Measurements from ENCODE around the gene ADRA2B. TPM values are rescaled to one million over a fixed set of nuclear protein-coding genes. Genes with fewer than 3 reads are reported as not detected.
A peak's percentile ranks its signal among the peaks of the same experiment; 100 is the strongest.

ADRA2B gene
- total RNA-seq, 4 donors from 2014 or later = 1.3 to 4.9 (median 2.1) TPM

DNA sequence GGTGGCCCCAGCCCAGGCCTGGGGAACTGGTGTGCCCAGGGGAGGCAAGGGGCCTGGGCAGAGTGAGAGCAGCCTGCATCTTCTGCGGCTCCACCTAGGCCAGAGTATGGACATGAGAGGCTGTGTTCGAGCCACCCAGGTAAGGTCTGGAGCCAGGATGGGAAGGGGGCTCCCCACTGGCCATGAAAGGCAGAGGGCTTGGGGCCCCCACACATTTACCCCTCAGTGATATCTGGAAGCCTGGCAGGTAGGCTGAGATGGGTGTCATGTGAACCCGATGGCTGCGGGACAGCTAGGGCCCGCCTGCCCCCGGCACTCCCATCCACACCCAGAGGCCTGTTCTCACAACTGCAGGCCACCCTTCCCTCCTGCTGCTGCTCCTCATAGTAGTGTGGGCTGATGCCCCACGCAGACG, 13.2 kb downstream of the ADRA2B start:
- H3K4me3 ChIP-seq = no peak overlapping the region
- 79 to 100% methylated on average over 2 of the region's 8 CpGs for WGBS, 2 donors (ENCODE audit: low coverage in 1 of 2)
- no peak for ATAC-seq
- peaks cover 0 to 17% (median 5%) of the 10 kb centered on the region in 3 donors for H3K4me1 ChIP-seq
- H3K27ac ChIP-seq = peak overlapping the region in 1 of 4 donors; percentile 25
- H3K9me3 ChIP-seq = peaks cover 0 to 16% (median 0%) of the 10 kb centered on the region in 3 donors
- H3K27me3 ChIP-seq = peaks cover 3% of the 10 kb centered on the region
- TF ChIP-seq, protein P1, sequence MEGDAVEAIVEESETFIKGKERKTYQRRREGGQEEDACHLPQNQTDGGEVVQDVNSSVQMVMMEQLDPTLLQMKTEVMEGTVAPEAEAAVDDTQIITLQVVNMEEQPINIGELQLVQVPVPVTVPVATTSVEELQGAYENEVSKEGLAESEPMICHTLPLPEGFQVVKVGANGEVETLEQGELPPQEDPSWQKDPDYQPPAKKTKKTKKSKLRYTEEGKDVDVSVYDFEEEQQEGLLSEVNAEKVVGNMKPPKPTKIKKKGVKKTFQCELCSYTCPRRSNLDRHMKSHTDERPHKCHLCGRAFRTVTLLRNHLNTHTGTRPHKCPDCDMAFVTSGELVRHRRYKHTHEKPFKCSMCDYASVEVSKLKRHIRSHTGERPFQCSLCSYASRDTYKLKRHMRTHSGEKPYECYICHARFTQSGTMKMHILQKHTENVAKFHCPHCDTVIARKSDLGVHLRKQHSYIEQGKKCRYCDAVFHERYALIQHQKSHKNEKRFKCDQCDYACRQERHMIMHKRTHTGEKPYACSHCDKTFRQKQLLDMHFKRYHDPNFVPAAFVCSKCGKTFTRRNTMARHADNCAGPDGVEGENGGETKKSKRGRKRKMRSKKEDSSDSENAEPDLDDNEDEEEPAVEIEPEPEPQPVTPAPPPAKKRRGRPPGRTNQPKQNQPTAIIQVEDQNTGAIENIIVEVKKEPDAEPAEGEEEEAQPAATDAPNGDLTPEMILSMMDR (IDR thresholded peaks at IDR 0.05) = no peak
- TF ChIP-seq POLR2AphosphoS5 (IDR thresholded peaks at IDR 0.05) (no peak), EP300 (IDR thresholded peaks at IDR 0.05) (no peak), POLR2A (IDR thresholded peaks at IDR 0.05) (no peak)
- no peaks in the 10 kb centered on the region for H3K36me3 ChIP-seq

DNA sequence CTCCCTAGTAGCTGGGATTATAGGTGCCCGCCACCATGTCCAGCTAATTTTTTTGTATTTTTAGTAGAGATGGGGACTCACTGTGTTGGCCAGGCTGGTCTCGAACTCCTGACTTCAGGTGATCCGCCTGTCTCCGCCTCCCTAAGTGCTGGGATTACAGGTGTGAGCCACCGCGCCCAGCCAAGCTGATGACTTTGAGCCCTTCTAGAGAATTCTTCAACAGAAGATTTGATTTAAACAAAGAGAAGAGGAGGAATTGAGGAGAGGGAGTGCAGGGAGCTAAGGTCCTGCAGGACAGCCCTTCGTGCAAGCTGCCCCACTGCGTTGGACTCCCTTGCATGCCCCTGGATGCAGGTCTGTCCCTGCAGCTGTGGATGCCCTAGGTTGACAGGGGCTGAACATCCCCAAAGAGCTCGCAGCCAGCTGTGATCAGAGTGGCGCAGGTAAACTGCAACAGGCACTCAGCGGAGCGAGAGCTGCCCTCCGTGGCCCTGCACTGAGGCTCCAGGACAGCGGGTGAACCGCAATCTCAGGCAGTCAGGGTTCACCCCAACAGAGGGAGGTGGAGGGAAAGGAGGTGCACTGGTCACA, 13.7 kb downstream of the ADRA2B start:
- Histone ChIP-seq H3K27me3 (no peaks in the 10 kb centered on the region), H3K36me3 (no peaks in the 10 kb centered on the region), H3K27ac (peak overlapping the region in 1 of 4 donors; percentile 25), H3K4me3 (no peak overlapping the region), H3K4me1 (peaks cover 0 to 19% (median 6%) of the 10 kb centered on the region in 3 donors), H3K9me3 (peaks cover 0 to 16% (median 0%) of the 10 kb centered on the region in 3 donors)
- TF ChIP-seq, protein P1 (IDR thresholded peaks at IDR 0.05) = no peak
- TF ChIP-seq POLR2AphosphoS5 (IDR thresholded peaks at IDR 0.05) (no peak), POLR2A (IDR thresholded peaks at IDR 0.05) (no peak), EP300 (IDR thresholded peaks at IDR 0.05) (no peak)
- no peak for ATAC-seq
- 100% methylated on average over 1 of the region's 15 CpGs; no CpG with 5 or more reads in 1 of the 2 donors for WGBS, 2 donors (ENCODE audit: low coverage in 1 of 2)

DNA sequence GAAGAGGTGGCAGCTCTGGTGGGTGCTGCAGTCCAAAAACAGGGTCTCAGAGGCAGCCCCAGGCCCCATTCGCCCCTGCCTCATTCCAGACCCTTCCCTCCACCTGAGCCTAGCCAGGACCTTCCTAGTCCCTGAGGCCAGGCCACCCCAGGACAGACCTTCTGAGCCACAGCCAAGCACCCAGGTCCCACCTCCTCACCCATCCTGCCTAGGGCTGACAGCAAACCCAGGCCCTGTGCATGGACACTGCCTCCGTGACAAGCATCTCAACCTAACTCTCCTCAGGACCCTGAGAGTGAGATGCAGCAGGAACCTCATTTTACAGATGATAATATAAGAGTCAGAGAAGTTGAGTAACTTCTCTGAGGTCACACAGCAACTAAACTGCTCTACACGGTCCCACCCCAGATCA, 15.5 kb downstream of the ADRA2B start:
- peaks cover 0 to 13% (median 0%) of the 10 kb centered on the region in 3 donors for H3K9me3 ChIP-seq
- peaks cover 0 to 19% (median 6%) of the 10 kb centered on the region in 3 donors for H3K4me1 ChIP-seq
- no peaks in the 10 kb centered on the region for H3K27me3 ChIP-seq
- WGBS, 2 donors (ENCODE audit: low coverage in 1 of 2) = 88% methylated on average over 1 of the region's 3 CpGs; no CpG with 5 or more reads in 1 of the 2 donors
- H3K27ac ChIP-seq = peak overlapping the region in 1 of 4 donors; percentile 65
- TF ChIP-seq, protein P1 (IDR thresholded peaks at IDR 0.05) = no peak
- TF ChIP-seq EP300 (IDR thresholded peaks at IDR 0.05) (no peak), POLR2AphosphoS5 (IDR thresholded peaks at IDR 0.05) (no peak), POLR2A (IDR thresholded peaks at IDR 0.05) (no peak)
- H3K36me3 ChIP-seq = no peaks in the 10 kb centered on the region
- H3K4me3 ChIP-seq = no peak overlapping the region
- ATAC-seq = no peak

DNA sequence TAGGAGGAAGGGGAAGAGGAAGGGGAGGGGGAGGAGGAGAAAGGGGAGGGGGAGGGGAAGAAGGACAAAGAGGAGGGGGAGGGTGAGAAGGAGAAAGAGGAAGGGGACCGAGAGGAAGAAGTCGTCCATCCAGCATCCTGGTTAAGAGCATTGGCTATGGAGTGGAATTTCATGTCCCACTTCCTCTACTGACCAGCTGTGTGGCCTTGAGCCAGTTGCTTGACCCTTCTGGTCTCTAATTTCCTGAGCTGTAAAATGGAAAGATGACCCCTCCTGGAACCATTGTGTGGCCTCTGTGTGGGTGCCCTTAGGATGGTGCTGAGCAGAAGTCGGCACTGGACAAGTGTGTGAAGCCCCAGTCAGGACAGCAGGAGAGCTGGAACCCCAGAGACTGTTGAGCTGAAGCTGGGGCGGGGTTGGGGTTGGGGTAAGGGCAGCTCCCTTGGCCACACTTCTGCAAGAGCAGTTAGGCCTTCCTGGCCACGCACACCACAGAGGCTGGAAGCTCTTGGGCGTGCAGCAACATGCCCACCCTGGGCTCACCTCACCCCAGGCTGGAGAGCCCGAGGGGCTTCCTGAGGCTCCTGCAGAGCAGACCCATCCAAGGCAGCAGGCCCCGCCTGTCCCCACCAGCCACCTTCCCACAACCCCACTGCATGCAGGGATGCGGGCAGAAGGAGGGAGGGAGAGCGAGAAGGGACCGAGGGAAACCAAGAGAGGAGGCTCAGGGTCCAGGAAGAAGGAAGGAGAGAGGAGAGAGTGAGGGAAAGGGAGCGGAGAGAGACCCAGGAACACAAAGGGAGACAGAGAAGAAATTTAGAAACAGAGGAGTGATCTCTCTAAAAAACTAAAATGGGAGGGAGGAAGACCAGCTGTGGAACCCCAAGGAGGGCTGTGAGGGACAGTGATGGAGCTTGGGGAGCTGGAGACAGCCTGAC, 16.2 kb downstream of the ADRA2B start:
- 66% methylated on average over 7 of the region's 12 CpGs; no CpG with 5 or more reads in 1 of the 2 donors for WGBS, 2 donors (ENCODE audit: low coverage in 1 of 2)
- H3K27me3 ChIP-seq = no peaks in the 10 kb centered on the region
- H3K4me1 ChIP-seq = peaks cover 0 to 19% (median 6%) of the 10 kb centered on the region in 3 donors
- no peak for TF ChIP-seq EP300 (IDR thresholded peaks at IDR 0.05)
- TF ChIP-seq, protein P1 (IDR thresholded peaks at IDR 0.05) = no peak
- peak overlapping the region in 2 of 4 donors; percentile 11 to 65 for H3K27ac ChIP-seq
- no peak for ATAC-seq
- no peaks in the 10 kb centered on the region for H3K36me3 ChIP-seq
- peaks cover 0 to 5% (median 0%) of the 10 kb centered on the region in 3 donors for H3K9me3 ChIP-seq
- no peak overlapping the region for H3K4me3 ChIP-seq

Measured in gastroesophageal sphincter (tissue), 4 donors.